ENCODE measurements around the gene KIRREL2. TPM values are rescaled to one million over a fixed set of nuclear protein-coding genes. Genes with fewer than 3 reads are reported as not detected.

The KIRREL2 gene
- total RNA-seq, 4 donors from 2014 or later, result not detected

GRCh38 chr19:35896643-35897040 is 39.9 kb downstream of the KIRREL2 start:
- H3K4me3 ChIP-seq, result no peak overlapping the region
- no peak overlapping the region for H3K27ac ChIP-seq
- no peak for TF ChIP-seq EP300 (IDR thresholded peaks at IDR 0.05; ENCODE audit: low read depth)
- TF ChIP-seq POLR2AphosphoS5 (IDR thresholded peaks at IDR 0.05), result no peak
- in situ Hi-C loops (cut with MboI; ENCODE audit: low pct_ligation_motif_present in 1 of 4, low pct_unique_long_range_greater_than_20kb in 1 of 4, low sequenced_read_pairs in 3 of 4), result no loop called here
- 94% methylated on average over 13 of the region's 13 CpGs; no CpG with 5 or more reads in 1 of the 2 donors for WGBS, 2 donors (ENCODE audit: low coverage in 1 of 2)
- DNase-seq, result no peak
- H3K9me3 ChIP-seq, result no peaks in the 10 kb centered on the region
- intact Hi-C loops (cut with DNase I; ENCODE audit: low total_unique reads), result no loop called here
- peaks cover 9 to 21% (median 14%) of the 10 kb centered on the region in 4 donors for H3K4me1 ChIP-seq
- H3K36me3 ChIP-seq, result peaks cover 0 to 15% (median 7%) of the 10 kb centered on the region in 4 donors
- H3K27me3 ChIP-seq, result no peaks in the 10 kb centered on the region

GRCh38 chr19:35897706-35898451 is 41.2 kb downstream of the KIRREL2 start:
- H3K27me3 ChIP-seq, result no peaks in the 10 kb centered on the region
- 79 to 90% methylated on average over 5 to 12 of the region's 13 CpGs for WGBS, 2 donors (ENCODE audit: low coverage in 1 of 2)
- peak overlapping the region in 3 of 4 donors; percentile 58 to 73 (median 67) for H3K4me3 ChIP-seq
- in situ Hi-C loops (cut with MboI; ENCODE audit: low pct_ligation_motif_present in 1 of 4, low pct_unique_long_range_greater_than_20kb in 1 of 4, low sequenced_read_pairs in 3 of 4), result no loop called here
- TF ChIP-seq POLR2A (IDR thresholded peaks at IDR 0.05), result no peak
- no peak for TF ChIP-seq CTCF (IDR thresholded peaks at IDR 0.05)
- no peak for TF ChIP-seq EP300 (IDR thresholded peaks at IDR 0.05; ENCODE audit: low read depth)
- no peak for TF ChIP-seq POLR2AphosphoS5 (IDR thresholded peaks at IDR 0.05)
- peaks cover 9 to 22% (median 14%) of the 10 kb centered on the region in 4 donors for H3K4me1 ChIP-seq
- DNase-seq, result no peak
- intact Hi-C loops (cut with DNase I; ENCODE audit: low total_unique reads), result no loop called here
- H3K36me3 ChIP-seq, result peaks cover 0 to 15% (median 7%) of the 10 kb centered on the region in 4 donors
- H3K27ac ChIP-seq, result peak overlapping the region; percentile 88 to 97 (median 92)
- no peaks in the 10 kb centered on the region for H3K9me3 ChIP-seq

GRCh38 chr19:35898499-35898809 is 41.7 kb downstream of the KIRREL2 start:
- Histone ChIP-seq H3K27me3 (no peaks in the 10 kb centered on the region), H3K4me1 (peaks cover 9 to 27% (median 15%) of the 10 kb centered on the region in 4 donors), H3K27ac (peak overlapping the region; percentile 88 to 97 (median 92)), H3K4me3 (peak overlapping the region; percentile 58 to 87 (median 70)), H3K36me3 (peaks cover 0 to 15% (median 7%) of the 10 kb centered on the region in 4 donors), H3K9me3 (no peaks in the 10 kb centered on the region)
- TF ChIP-seq EP300 (IDR thresholded peaks at IDR 0.05; ENCODE audit: low read depth) (no peak), POLR2AphosphoS5 (IDR thresholded peaks at IDR 0.05) (no peak), POLR2A (IDR thresholded peaks at IDR 0.05) (no peak), CTCF (IDR thresholded peaks at IDR 0.05) (no peak)
- intact Hi-C loops (cut with DNase I; ENCODE audit: low total_unique reads) (no loop called here), in situ Hi-C loops (cut with MboI; ENCODE audit: low pct_ligation_motif_present in 1 of 4, low pct_unique_long_range_greater_than_20kb in 1 of 4, low sequenced_read_pairs in 3 of 4) (no loop called here)
- DNase-seq, result no peak
- 5% methylated on average over 16 of the region's 17 CpGs; no CpG with 5 or more reads in 1 of the 2 donors for WGBS, 2 donors (ENCODE audit: low coverage in 1 of 2)

GRCh38 chr19:35899547-35900214 is 43.0 kb downstream of the KIRREL2 start:
- H3K9me3 ChIP-seq, result no peaks in the 10 kb centered on the region
- no peaks in the 10 kb centered on the region for H3K27me3 ChIP-seq
- peak overlapping the region; percentile 58 to 87 (median 70) for H3K4me3 ChIP-seq
- WGBS, 2 donors (ENCODE audit: low coverage in 1 of 2), result 0% methylated on average over 19 of the region's 43 CpGs; no CpG with 5 or more reads in 1 of the 2 donors
- intact Hi-C loops (cut with DNase I; ENCODE audit: low total_unique reads) (no loop called here), in situ Hi-C loops (cut with MboI; ENCODE audit: low pct_ligation_motif_present in 1 of 4, low pct_unique_long_range_greater_than_20kb in 1 of 4, low sequenced_read_pairs in 3 of 4) (no loop called here)
- TF ChIP-seq CTCF (IDR thresholded peaks at IDR 0.05) (no peak), EP300 (IDR thresholded peaks at IDR 0.05; ENCODE audit: low read depth) (no peak), POLR2AphosphoS5 (IDR thresholded peaks at IDR 0.05) (peak; percentile 76 to 85 (median 83)), POLR2A (IDR thresholded peaks at IDR 0.05) (peak; percentile 15)
- H3K36me3 ChIP-seq, result peaks cover 0 to 14% (median 5%) of the 10 kb centered on the region in 4 donors
- peaks cover 9 to 32% (median 17%) of the 10 kb centered on the region in 4 donors for H3K4me1 ChIP-seq
- DNase-seq, result peak; percentile 89
- peak overlapping the region; percentile 88 to 97 (median 92) for H3K27ac ChIP-seq

Data from transverse colon (tissue), 4 donors.